Gastrocnemius medialis (tissue), 4 donors: ENCODE measurements around the gene INPP5B. TPM values are rescaled to one million over a fixed set of nuclear protein-coding genes. Genes with fewer than 3 reads are reported as not detected.

Experiments used
- ATAC-seq, 2 donors: fragments of 150-250 bp; one replicate each; pipeline ENCODE4 v1.9.1; 2016
- DNase-seq, 2 donors: peaks; one replicate each; pipeline ENCODE4 v3.0.0-alpha.2; 2019
- H3K27ac ChIP-seq, 4 donors: fragments of 200-600 bp; sonication (generic); 1 replicate in 1 of 4; 2 replicates in 3 of 4; pipeline ENCODE4 v1.5.1; 2016 to 2018; ENCODE audit warnings: mild to moderate bottlenecking in 2 of 4, moderate library complexity in 1 of 4
- H3K27me3 ChIP-seq, 3 donors: fragments of 200-600 bp; sonication (generic) in 2 of 3; 1 replicate in 1 of 3; 2 replicates in 2 of 3; pipeline versions ENCODE4 v1.5.1 to v1.6.0; 2016 to 2019; ENCODE audit warnings: mild to moderate bottlenecking in 1 of 3, moderate library complexity in 1 of 3
- H3K36me3 ChIP-seq, 2 donors: fragments of 200-600 bp; sonication (generic) in 1 of 2; one replicate each; pipeline ENCODE4 v1.5.1; 2017 to 2018
- H3K4me1 ChIP-seq, 2 donors: fragments of 200-600 bp; sonication (generic) in 1 of 2; one replicate each; pipeline ENCODE4 v1.5.1; 2016 to 2017; ENCODE audit warnings: mild to moderate bottlenecking in 2 of 2
- H3K4me3 ChIP-seq, 4 donors: fragments of 200-600 bp; sonication (generic) in 3 of 4; 1 replicate in 1 of 4; 2 replicates in 3 of 4; pipeline ENCODE4 v1.5.1; 2016 to 2019; ENCODE audit warnings: mild to moderate bottlenecking in 2 of 4
- H3K9me3 ChIP-seq, 3 donors: fragments of 200-600 bp; sonication (generic) in 2 of 3; 1 replicate in 1 of 3; 2 replicates in 2 of 3; pipeline ENCODE4 v1.5.1; 2016 to 2019
- CTCF ChIP-seq, 5 experiments: fragments of 450-650 bp in 3 of 5; fragments of 200-600 bp in 2 of 5; sonication (generic) in 2 of 5; IDR thresholded peaks in 4 of 5; conservative IDR thresholded peaks in 1 of 5; 1 replicate in 4 of 5; 2 replicates in 1 of 5; pipeline ENCODE4 v1.5.1; 2016 to 2019; ENCODE audit warnings: antibody characterized with exemption in 5 of 5, mild to moderate bottlenecking in 3 of 5, moderate library complexity in 3 of 5
- POLR2A ChIP-seq, 2 donors: fragments of 450-650 bp; IDR thresholded peaks; one replicate each; pipeline ENCODE4 v1.6.1; 2017; ENCODE audit warnings: antibody characterized with exemption in 2 of 2, mild to moderate bottlenecking in 2 of 2, moderate library complexity in 2 of 2
- in situ Hi-C, 4 donors: fragments of 200-750 bp; cut with MboI; loops; one replicate each; pipeline versions ENCODE4 v1.15.0 to v1.8.0; 2017; ENCODE audit warnings: low sequenced_read_pairs in 4 of 4
- intact Hi-C: fragments of 100-400 bp; cut with DNase I; formaldehyde crosslinking; loops from one replicate; pipeline ENCODE4 v1.15.1; 2023; ENCODE audit warnings: low total_unique reads
- total RNA-seq, 4 donors: library from RNA; depleted of rRNA; stranded (reverse); fragments of >200 nt; gene quantifications; one replicate each; pipeline versions ENCODE4 v1.1.0 to v1.2.3, GENCODE V29; 2016

Gene INPP5B
- total RNA-seq, 4 donors from 2014 or later = 6.8 to 13.4 (median 10.1) TPM

DNA sequence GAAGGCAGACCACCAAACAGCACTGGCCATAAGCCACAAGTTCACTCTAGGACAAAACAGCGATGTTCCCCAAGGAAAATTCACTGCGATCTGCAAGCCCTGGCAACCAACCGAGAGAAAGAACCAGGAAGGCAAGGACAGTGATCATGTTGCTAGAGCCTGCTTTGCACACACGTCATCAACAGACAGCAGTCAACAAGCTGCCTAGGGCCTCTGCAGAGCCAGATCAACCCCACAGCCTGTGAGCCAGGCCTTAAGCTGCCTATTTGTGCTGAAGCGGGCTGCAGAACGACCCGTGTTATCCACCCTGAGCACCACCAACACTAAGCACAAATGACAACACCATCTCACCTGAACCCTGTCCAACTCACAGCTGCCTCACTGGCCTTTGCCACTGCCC is 132.6 kb downstream of the INPP5B start:
- Histone ChIP-seq H3K9me3 (no peaks in the 10 kb centered on the region), H3K27me3 (no peaks in the 10 kb centered on the region), H3K4me1 (peaks cover 28 to 29% of the 10 kb centered on the region in 2 donors), H3K27ac (peak overlapping the region; percentile 48 to 68 (median 58)), H3K4me3 (no peak overlapping the region), H3K36me3 (peaks cover 0 to 15% of the 10 kb centered on the region in 2 donors)
- peak; percentile 23 to 48 for DNase-seq
- intact Hi-C loops (loop anchor here (5.0 kb wide), 1 partner anchor 133 kb away; the partner anchor contains the start of gene INPP5B), in situ Hi-C loops (no loop called here)
- no peak for TF ChIP-seq CTCF (IDR thresholded peaks at IDR 0.05 in 4 of 5, conservative IDR thresholded peaks at IDR 0.05 in 1 of 5)
- TF ChIP-seq POLR2A (IDR thresholded peaks at IDR 0.05) = no peak
- ATAC-seq = peak; percentile 61 to 79

- no peak for TF ChIP-seq CTCF (IDR thresholded peaks at IDR 0.05 in 4 of 5, conservative IDR thresholded peaks at IDR 0.05 in 1 of 5)
- no peak for TF ChIP-seq POLR2A (IDR thresholded peaks at IDR 0.05)
- Histone ChIP-seq H3K4me1 (peaks cover 34% of the 10 kb centered on the region in 2 donors), H3K4me3 (no peak overlapping the region), H3K27me3 (no peaks in the 10 kb centered on the region), H3K36me3 (peaks cover 0 to 9% of the 10 kb centered on the region in 2 donors), H3K9me3 (no peaks in the 10 kb centered on the region), H3K27ac (peak overlapping the region; percentile 48 to 68 (median 58))
- DNase-seq (no peak), ATAC-seq (no peak)
- intact Hi-C loops = loop anchor here (5.0 kb wide), 1 partner anchor 134 kb away; the partner anchor contains the start of gene INPP5B
- in situ Hi-C loops = no loop called here
Measured at GRCh38 chr1:37813529-37814145, 133.2 kb downstream of the INPP5B start.

DNA sequence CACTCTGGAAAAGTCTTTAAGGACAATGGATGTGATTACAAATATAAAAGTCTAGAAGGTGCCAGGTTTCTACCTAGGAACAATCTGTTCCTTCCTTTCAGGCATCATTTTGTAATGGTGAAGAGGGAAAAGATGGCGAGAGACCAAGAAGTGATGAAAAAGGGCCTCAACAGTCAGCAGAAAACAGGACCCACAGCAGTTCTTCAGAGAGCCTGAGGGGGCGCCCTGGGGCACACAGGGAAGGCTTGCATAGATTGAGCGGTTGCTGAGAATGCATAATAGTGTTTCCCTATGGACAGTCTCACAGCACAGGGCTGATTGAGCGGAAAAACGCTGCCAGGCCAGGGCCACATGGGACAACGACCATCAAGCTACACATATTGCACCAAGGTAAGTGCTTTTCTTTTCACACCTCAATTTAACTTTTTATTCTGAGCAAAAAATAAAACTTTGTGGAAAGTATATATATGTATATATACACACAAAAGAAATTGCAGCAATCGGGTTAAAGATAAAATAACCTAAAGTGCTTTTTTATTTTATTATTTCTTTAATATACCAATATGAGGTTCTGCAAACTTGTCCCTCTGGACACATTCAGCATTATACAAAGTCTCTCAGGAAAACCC is 135.7 kb downstream of the INPP5B start:
- TF ChIP-seq CTCF (IDR thresholded peaks at IDR 0.05 in 4 of 5, conservative IDR thresholded peaks at IDR 0.05 in 1 of 5) (peak; percentile 54 to 79 (median 72)), POLR2A (IDR thresholded peaks at IDR 0.05) (no peak)
- in situ Hi-C loops (no loop called here), intact Hi-C loops (loop anchor here (5.0 kb wide), 1 partner anchor 136 kb away; the partner anchor contains the start of gene INPP5B)
- no peaks in the 10 kb centered on the region for H3K27me3 ChIP-seq
- H3K4me3 ChIP-seq = no peak overlapping the region
- peak; percentile 6 to 56 for ATAC-seq
- H3K36me3 ChIP-seq = peaks cover 0 to 14% of the 10 kb centered on the region in 2 donors
- DNase-seq = peak; percentile 38 to 80
- H3K9me3 ChIP-seq = no peaks in the 10 kb centered on the region
- H3K4me1 ChIP-seq = peaks cover 44% of the 10 kb centered on the region in 2 donors
- H3K27ac ChIP-seq = peak overlapping the region; percentile 12 to 98 (median 96)

Other genes starting within 250 kb of the INPP5B start
- gene EPHA10, start 181.9 kb downstream of the INPP5B start, total RNA-seq = under 1 TPM in 1 of 4 donors, not detected in 3; 0.17 TPM
- 1 to 10 TPM; 2.3 to 9.9 (median 4.0) TPM for gene MANEAL, start 153.2 kb downstream of the INPP5B start, total RNA-seq
- 10 to 100 TPM; 41.2 to 96.0 (median 56.8) TPM for gene C1orf122, start 139.3 kb downstream of the INPP5B start, total RNA-seq
- gene YRDC, start 138.8 kb downstream of the INPP5B start, total RNA-seq = 10 to 100 TPM; 11.2 to 13.6 (median 11.7) TPM
- 1 to 10 TPM; 4.0 to 9.4 (median 6.4) TPM for gene MTF1, start 87.5 kb downstream of the INPP5B start, total RNA-seq
- gene SF3A3, start 43.0 kb upstream of the INPP5B start, total RNA-seq = 10 to 100 TPM; 23.0 to 41.4 (median 34.8) TPM
- 1,000 to 10,000 TPM in 2 of 4 donors, 100 to 1,000 TPM in 2; 725 to 1,282 (median 1,051) TPM for gene FHL3, start 58.5 kb upstream of the INPP5B start, total RNA-seq
- gene UTP11, start 65.7 kb upstream of the INPP5B start, total RNA-seq = 100 to 1,000 TPM; 141 to 206 (median 186) TPM
- gene POU3F1, start 99.7 kb upstream of the INPP5B start, total RNA-seq = 1 to 10 TPM in 1 of 4 donors, under 1 TPM in 3; 0.13 to 2.3 (median 0.69) TPM